GM12892 (cell line): ENCODE data around the gene CMTM4.

ENCODE experiments used
- POLR2A ChIP-seq: IDR thresholded peaks from 2 replicates; pipeline ENCODE4 v1.6.1; 2011; ENCODE audit warnings: low read depth, low read length, control low read depth
- POLR2AphosphoS5 ChIP-seq: IDR thresholded peaks from 2 replicates; pipeline ENCODE4 v1.6.1; 2011; ENCODE audit warnings: low read depth, low read length, control low read depth
- TAF1 ChIP-seq: IDR thresholded peaks from 2 replicates; pipeline ENCODE4 v1.6.1; 2011; ENCODE audit warnings: low read depth, mild to moderate bottlenecking, control low read depth, low read length, borderline replicate concordance

- no peak for TF ChIP-seq POLR2A
- TF ChIP-seq POLR2AphosphoS5 = no peak
- TF ChIP-seq TAF1 = no peak
Measured at GRCh38 chr16:66695935-66696668, 441 bp downstream of the CMTM4 start.
